Tibial nerve (tissue), 4 donors: Measurements from ENCODE around the gene SEC22B.
"Not testable (repeated sequence)": the region's sequence is repeated elsewhere in the genome, so short reads cannot be mapped to it uniquely, and the experiment has no call there.

Source experiments
- CTCF ChIP-seq, 5 experiments: fragments of 200-600 bp in 3 of 5; fragments of 450-650 bp in 2 of 5; sonication (generic) in 3 of 5; IDR thresholded peaks; one replicate each; pipeline ENCODE4 v1.5.1; 2016 to 2019; ENCODE audit warnings: antibody characterized with exemption in 5 of 5, mild to moderate bottlenecking in 3 of 5, moderate library complexity in 2 of 5
- EP300 ChIP-seq, 2 donors: sonication (generic); formaldehyde crosslinking; IDR thresholded peaks; one replicate each; pipeline ENCODE4 v1.6.1; 2017; ENCODE audit warnings: antibody characterized with exemption in 2 of 2, mild to moderate bottlenecking in 1 of 2
- POLR2A ChIP-seq, 2 donors: fragments of 450-650 bp; IDR thresholded peaks; one replicate each; pipeline ENCODE4 v1.6.1; 2017; ENCODE audit warnings: antibody characterized with exemption in 2 of 2, mild to moderate bottlenecking in 2 of 2, moderate library complexity in 2 of 2

- TF ChIP-seq CTCF, EP300, POLR2A (IDR thresholded peaks at IDR 0.05): not testable (repeated sequence)
Observed at GRCh38 chr1:120142512-120143263, 33.6 kb downstream of the SEC22B start.
